GM10248 (cell line): ENCODE results near the gene CDK18.

Source experiments
- CTCF ChIA-PET: fragments of 300-600 bp; sonication (Branson Sonifier 250); formaldehyde crosslinking; extraction: SDS; loops from one replicate; lab custom pipeline; 2021; ENCODE audit warnings: antibody characterized with exemption; lab: Yijun Ruan, JAX
- POLR2A ChIA-PET: fragments of 350-650 bp; sonication (Branson Sonifier 250); formaldehyde crosslinking; extraction: SDS; loops from one replicate; lab custom pipeline; 2020; ENCODE audit warnings: antibody characterized with exemption; lab: Yijun Ruan, JAX
- DNase-seq: peaks from one replicate; pipeline ENCODE4 v3.0.0; 2012; ENCODE audit errors: extremely low spot score
- TF ChIP-seq, protein P1 (sequence below): IDR thresholded peaks from 2 replicates; pipeline ENCODE4 v1.5.1; 2012; ENCODE audit warnings: mild to moderate bottlenecking, low read depth; ENCODE audit errors: extremely low read depth, missing control alignments, control extremely low read depth

Gene CDK18

DNA sequence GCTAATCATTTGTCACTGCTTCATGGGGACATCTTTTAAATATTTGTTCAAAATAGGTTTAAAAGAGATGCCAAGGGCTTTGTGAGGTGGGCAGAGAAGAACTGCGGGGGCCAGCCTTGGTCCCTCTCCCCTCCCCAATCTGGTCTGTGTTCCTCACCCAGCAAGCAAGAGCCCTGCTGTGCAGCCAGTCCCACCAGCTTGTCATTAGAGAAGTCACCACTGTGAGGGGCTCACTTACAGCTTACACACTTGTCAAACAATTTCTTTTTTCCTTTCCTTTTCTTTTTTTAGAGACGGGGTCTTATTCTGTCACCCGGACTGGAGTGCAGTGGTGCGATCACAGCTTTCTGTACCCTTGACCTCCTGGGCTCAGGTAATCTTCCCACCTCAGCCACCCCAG lies 10.4 kb upstream of the CDK18 start:
- CTCF ChIA-PET, result interaction anchor here (2.6 to 12.8 kb wide), 3 partner anchors 8 to 97 kb away, joined by 6 to 194 read pairs (median 122); no protein-coding TSS in a partner anchor
- TF ChIP-seq, protein P1, sequence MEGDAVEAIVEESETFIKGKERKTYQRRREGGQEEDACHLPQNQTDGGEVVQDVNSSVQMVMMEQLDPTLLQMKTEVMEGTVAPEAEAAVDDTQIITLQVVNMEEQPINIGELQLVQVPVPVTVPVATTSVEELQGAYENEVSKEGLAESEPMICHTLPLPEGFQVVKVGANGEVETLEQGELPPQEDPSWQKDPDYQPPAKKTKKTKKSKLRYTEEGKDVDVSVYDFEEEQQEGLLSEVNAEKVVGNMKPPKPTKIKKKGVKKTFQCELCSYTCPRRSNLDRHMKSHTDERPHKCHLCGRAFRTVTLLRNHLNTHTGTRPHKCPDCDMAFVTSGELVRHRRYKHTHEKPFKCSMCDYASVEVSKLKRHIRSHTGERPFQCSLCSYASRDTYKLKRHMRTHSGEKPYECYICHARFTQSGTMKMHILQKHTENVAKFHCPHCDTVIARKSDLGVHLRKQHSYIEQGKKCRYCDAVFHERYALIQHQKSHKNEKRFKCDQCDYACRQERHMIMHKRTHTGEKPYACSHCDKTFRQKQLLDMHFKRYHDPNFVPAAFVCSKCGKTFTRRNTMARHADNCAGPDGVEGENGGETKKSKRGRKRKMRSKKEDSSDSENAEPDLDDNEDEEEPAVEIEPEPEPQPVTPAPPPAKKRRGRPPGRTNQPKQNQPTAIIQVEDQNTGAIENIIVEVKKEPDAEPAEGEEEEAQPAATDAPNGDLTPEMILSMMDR, result no peak
- DNase-seq, result no peak
- POLR2A ChIA-PET, result no interaction called here

GRCh38 chr1:205495237-205495823 lies 9.1 kb upstream of the CDK18 start:
- TF ChIP-seq, protein P1, result no peak
- ChIA-PET CTCF (interaction anchor here (0.6 to 12.8 kb wide), 5 partner anchors 9 to 141 kb away, joined by 3 to 194 read pairs (median 6); no protein-coding TSS in a partner anchor), POLR2A (no interaction called here)
- no peak for DNase-seq

DNA sequence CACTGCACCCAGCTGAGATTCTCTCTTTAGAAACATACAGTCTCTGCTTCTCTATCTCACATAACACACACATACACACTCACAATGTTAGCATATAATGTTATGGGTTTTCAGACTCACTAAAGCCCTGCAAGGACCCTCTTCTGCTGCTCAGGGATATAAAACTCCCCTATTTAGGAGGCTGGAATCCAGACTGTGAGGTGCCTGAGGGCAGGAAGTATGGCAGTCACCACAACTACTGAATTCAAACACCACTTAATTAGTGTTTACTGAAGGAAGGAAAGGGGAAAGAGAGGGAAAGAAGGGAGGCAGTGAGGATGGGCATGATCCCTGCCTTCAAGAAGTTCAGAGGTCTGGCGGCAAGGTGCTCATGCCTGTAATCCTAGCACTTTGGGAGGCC lies 7.8 kb upstream of the CDK18 start:
- TF ChIP-seq, protein P1, result no peak
- no peak for DNase-seq
- POLR2A ChIA-PET, result no interaction called here
- CTCF ChIA-PET, result interaction anchor here (2.6 to 12.1 kb wide), 2 partner anchors 11 to 99 kb away, joined by 6 to 122 read pairs; no protein-coding TSS in a partner anchor

GRCh38 chr1:205497351-205497750 lies 7.1 kb upstream of the CDK18 start:
- CTCF ChIA-PET, result interaction anchor here (1.2 to 12.1 kb wide), 4 partner anchors 11 to 172 kb away, joined by 4 to 122 read pairs (median 13); no protein-coding TSS in a partner anchor
- POLR2A ChIA-PET, result no interaction called here
- TF ChIP-seq, protein P1, result no peak
- no peak for DNase-seq

- DNase-seq, result no peak
- TF ChIP-seq, protein P1, result no peak
- ChIA-PET CTCF (interaction anchor here (1.4 to 12.1 kb wide), 3 partner anchors 14 to 145 kb away, joined by 8 to 122 read pairs (median 21); no protein-coding TSS in a partner anchor), POLR2A (no interaction called here)
These were observed 4.7 kb upstream of the CDK18 start for GRCh38 chr1:205499789-205500188.

GRCh38 chr1:205500240-205501233 lies 3.9 kb upstream of the CDK18 start:
- DNase-seq, result no peak
- TF ChIP-seq, protein P1, result no peak
- ChIA-PET CTCF (interaction anchor here (1.4 to 12.1 kb wide), 4 partner anchors 14 to 146 kb away, joined by 8 to 122 read pairs (median 18); no protein-coding TSS in a partner anchor), POLR2A (no interaction called here)
